ENCODE data around the gene KRTAP10-11.

Gene KRTAP10-11

GRCh38 chr21:44617071-44617501 lies 29.1 kb upstream of the KRTAP10-11 start:
- H3K27ac ChIP-seq, result no peak overlapping the region
- TF ChIP-seq CTCF (conservative IDR thresholded peaks at IDR 0.05) (no peak), ZFX (IDR thresholded peaks at IDR 0.05) (no peak)

GRCh38 chr21:44618504-44618903 lies 27.7 kb upstream of the KRTAP10-11 start:
- TF ChIP-seq CTCF (conservative IDR thresholded peaks at IDR 0.05) (peak; percentile 49), ZFX (IDR thresholded peaks at IDR 0.05) (no peak)
- no peak overlapping the region for H3K27ac ChIP-seq

- TF ChIP-seq CTCF (conservative IDR thresholded peaks at IDR 0.05), result no peak; the same call in 1 of the 2 replicates
- H3K27ac ChIP-seq, result no peak overlapping the region
Measured at GRCh38 chr21:44618909-44619308, 27.3 kb upstream of the KRTAP10-11 start.

GRCh38 chr21:44619886-44620285 lies 26.3 kb upstream of the KRTAP10-11 start:
- H3K27ac ChIP-seq, result no peak overlapping the region
- TF ChIP-seq CTCF (conservative IDR thresholded peaks at IDR 0.05), result no peak
- TF ChIP-seq ZFX (IDR thresholded peaks at IDR 0.05), result no peak

- no peak overlapping the region for H3K27ac ChIP-seq
- TF ChIP-seq CTCF (conservative IDR thresholded peaks at IDR 0.05) (no peak), ZFX (IDR thresholded peaks at IDR 0.05) (no peak)
Measured at GRCh38 chr21:44623575-44623974, 22.6 kb upstream of the KRTAP10-11 start.

GRCh38 chr21:44625756-44626155 lies 20.5 kb upstream of the KRTAP10-11 start:
- no peak for TF ChIP-seq CTCF (conservative IDR thresholded peaks at IDR 0.05)
- no peak for TF ChIP-seq ZFX (IDR thresholded peaks at IDR 0.05)
- no peak overlapping the region for H3K27ac ChIP-seq

- TF ChIP-seq ZFX (IDR thresholded peaks at IDR 0.05) (no peak), CTCF (conservative IDR thresholded peaks at IDR 0.05) (no peak)
- H3K27ac ChIP-seq, result no peak overlapping the region
Measured at GRCh38 chr21:44626262-44626661, 20.0 kb upstream of the KRTAP10-11 start.

Measured in C4-2B (cell line).